AG04449 (cell line): ENCODE data around the gene ADAMTSL3.

Source experiments
- CTCF ChIA-PET: fragments of 350-600 bp; formaldehyde crosslinking; extraction: SDS; loops from one replicate; lab custom pipeline; 2021; ENCODE audit warnings: antibody characterized with exemption; lab: Yijun Ruan, JAX
- POLR2A ChIA-PET: fragments of 400-600, 350-600 bp; formaldehyde crosslinking; extraction: SDS; loops from one replicate; lab custom pipeline; 2020; ENCODE audit warnings: antibody characterized with exemption, inconsistent platforms; lab: Yijun Ruan, JAX
- DNase-seq: peaks from one replicate; pipeline ENCODE4 v3.0.0-alpha.2; 2010; ENCODE audit warnings: low read depth, low spot score
- H3K4me3 ChIP-seq: 2 replicates; pipeline ENCODE4 v1.5.1; 2011; ENCODE audit warnings: low read depth, mild to moderate bottlenecking, control low read depth, low read length
- CTCF ChIP-seq: IDR thresholded peaks from one replicate; pipeline ENCODE4 v1.5.1; 2011; ENCODE audit warnings: mild to moderate bottlenecking, moderate library complexity, low read length, control low read depth, inconsistent platforms; ENCODE audit not compliant: insufficient read depth; ENCODE audit errors: missing control alignments

The ADAMTSL3 gene

GRCh38 chr15:83793069-83793468 lies 139.1 kb downstream of the ADAMTSL3 start:
- DNase-seq, result no peak
- ChIA-PET POLR2A (no interaction called here), CTCF (no interaction called here)
- TF ChIP-seq CTCF, result no peak
- no peak overlapping the region for H3K4me3 ChIP-seq

- no peak for TF ChIP-seq CTCF
- ChIA-PET POLR2A (no interaction called here), CTCF (no interaction called here)
- DNase-seq, result no peak
- no peak overlapping the region for H3K4me3 ChIP-seq
These were observed 140.3 kb downstream of the ADAMTSL3 start for GRCh38 chr15:83794209-83794608.

- no peak overlapping the region for H3K4me3 ChIP-seq
- no peak for TF ChIP-seq CTCF
- ChIA-PET POLR2A (no interaction called here), CTCF (no interaction called here)
- no peak for DNase-seq
These were observed 155.4 kb downstream of the ADAMTSL3 start for GRCh38 chr15:83809345-83809744.

- H3K4me3 ChIP-seq, result no peak overlapping the region
- no peak for TF ChIP-seq CTCF
- DNase-seq, result no peak
- ChIA-PET POLR2A (no interaction called here), CTCF (no interaction called here)
These were observed 156.2 kb downstream of the ADAMTSL3 start for GRCh38 chr15:83810110-83810509.

GRCh38 chr15:83813682-83814081 lies 159.8 kb downstream of the ADAMTSL3 start:
- no peak overlapping the region for H3K4me3 ChIP-seq
- CTCF ChIA-PET, result no interaction called here
- no peak for TF ChIP-seq CTCF

GRCh38 chr15:83815506-83815905 lies 161.6 kb downstream of the ADAMTSL3 start:
- no peak for DNase-seq
- CTCF ChIA-PET, result no interaction called here
- no peak for TF ChIP-seq CTCF

More at GRCh38 chr15:83813682-83814081, 159.8 kb downstream of the ADAMTSL3 start:
- no peak for DNase-seq
- POLR2A ChIA-PET, result no interaction called here

More at GRCh38 chr15:83815506-83815905, 161.6 kb downstream of the ADAMTSL3 start:
- H3K4me3 ChIP-seq, result no peak overlapping the region
- POLR2A ChIA-PET, result no interaction called here
